Colonic mucosa (tissue), 4 donors: ENCODE measurements around the gene SLC30A2. TPM values are rescaled to one million over a fixed set of nuclear protein-coding genes. Genes with fewer than 3 reads are reported as not detected.

Source experiments
- DNase-seq: peaks from one replicate; pipeline ENCODE4 v3.0.0-alpha.2; 2020
- H3K27ac ChIP-seq: fragments of 200-600 bp; one replicate; pipeline ENCODE4 v1.8.0; 2021
- H3K27me3 ChIP-seq: fragments of 200-600 bp; one replicate; pipeline ENCODE4 v1.8.0; 2021
- H3K36me3 ChIP-seq: fragments of 200-600 bp; one replicate; pipeline ENCODE4 v1.8.0; 2021
- H3K4me1 ChIP-seq: fragments of 200-600 bp; one replicate; pipeline ENCODE4 v1.8.0; 2021; ENCODE audit warnings: mild to moderate bottlenecking
- H3K4me3 ChIP-seq: fragments of 200-600 bp; one replicate; pipeline ENCODE4 v1.8.0; 2021
- H3K9ac ChIP-seq, 2 donors: one replicate each; pipeline ENCODE4 v1.7.0; 2013; ENCODE audit warnings: control low read depth in 2 of 2, low read depth in 2 of 2, low read length in 2 of 2
- H3K9me3 ChIP-seq: fragments of 200-600 bp; one replicate; pipeline ENCODE4 v1.8.0; 2021
- CTCF ChIP-seq: fragments of 200-600 bp; IDR thresholded peaks from one replicate; pipeline ENCODE4 v1.8.0; 2022; ENCODE audit warnings: antibody characterized with exemption, mild to moderate bottlenecking
- intact Hi-C: fragments of 100-400 bp; cut with DNase I; formaldehyde crosslinking; loops from one replicate; pipeline ENCODE4 v1.14.1; 2022
- total RNA-seq, 2 donors: library from RNA; stranded (reverse); fragmentation: NEBNext Ultra II Directional in 1 of 2; extraction: Animal tissue kit (Norgen Biotek cat#: 25700) in 1 of 2; gene quantifications; one replicate each; pipeline ENCODE4 v1.2.1, GENCODE V29; 2021
- donor health status: healthy.
- donor health status: DM: no; HTN: no; CAD: no.
- donor health status: DM: no; HTN: no; CAD: no.

The SLC30A2 gene
- total RNA-seq, 2 donors from 2014 or later: 0.27 to 0.42 TPM

GRCh38 chr1:26016258-26016952 is 29.5 kb downstream of the SLC30A2 start:
- H3K36me3 ChIP-seq: no peaks in the 10 kb centered on the region
- no peak overlapping the region for H3K27ac ChIP-seq
- H3K9ac ChIP-seq: no peak overlapping the region
- no peak for TF ChIP-seq CTCF
- no peaks in the 10 kb centered on the region for H3K4me1 ChIP-seq
- intact Hi-C loops: no loop called here
- no peak for DNase-seq
- H3K9me3 ChIP-seq: no peaks in the 10 kb centered on the region
- no peaks in the 10 kb centered on the region for H3K27me3 ChIP-seq
- no peak overlapping the region for H3K4me3 ChIP-seq

GRCh38 chr1:26015358-26015757 is 30.6 kb downstream of the SLC30A2 start:
- H3K27me3 ChIP-seq: no peaks in the 10 kb centered on the region

GRCh38 chr1:26014179-26014578 is 31.7 kb downstream of the SLC30A2 start:
- DNase-seq: no peak
- H3K36me3 ChIP-seq: no peaks in the 10 kb centered on the region
- intact Hi-C loops: no loop called here
- no peaks in the 10 kb centered on the region for H3K9me3 ChIP-seq
- no peak for TF ChIP-seq CTCF
- no peaks in the 10 kb centered on the region for H3K4me1 ChIP-seq
- H3K9ac ChIP-seq: no peak overlapping the region
- no peak overlapping the region for H3K27ac ChIP-seq
- H3K27me3 ChIP-seq: no peaks in the 10 kb centered on the region
- no peak overlapping the region for H3K4me3 ChIP-seq

More at GRCh38 chr1:26015358-26015757, 30.6 kb downstream of the SLC30A2 start:
- no peak for TF ChIP-seq CTCF
- H3K9ac ChIP-seq: no peak overlapping the region
- H3K4me3 ChIP-seq: no peak overlapping the region
- intact Hi-C loops: no loop called here
- no peak overlapping the region for H3K27ac ChIP-seq
- H3K36me3 ChIP-seq: no peaks in the 10 kb centered on the region
- H3K9me3 ChIP-seq: no peaks in the 10 kb centered on the region
- DNase-seq: no peak
- no peaks in the 10 kb centered on the region for H3K4me1 ChIP-seq

- H3K4me3 ChIP-seq: no peak overlapping the region
- H3K4me1 ChIP-seq: no peaks in the 10 kb centered on the region
- H3K27ac ChIP-seq: no peak overlapping the region
- no peaks in the 10 kb centered on the region for H3K36me3 ChIP-seq
- no peak for DNase-seq
- H3K9ac ChIP-seq: no peak overlapping the region
- intact Hi-C loops: no loop called here
- no peaks in the 10 kb centered on the region for H3K27me3 ChIP-seq
- TF ChIP-seq CTCF: no peak
- no peaks in the 10 kb centered on the region for H3K9me3 ChIP-seq
These were observed 33.1 kb downstream of the SLC30A2 start for GRCh38 chr1:26012864-26013263.

- intact Hi-C loops: no loop called here
These were observed 35.1 kb downstream of the SLC30A2 start for GRCh38 chr1:26010825-26011224.

More at GRCh38 chr1:26010825-26011224, 35.1 kb downstream of the SLC30A2 start:
- no peaks in the 10 kb centered on the region for H3K27me3 ChIP-seq
- H3K36me3 ChIP-seq: no peaks in the 10 kb centered on the region
- H3K27ac ChIP-seq: no peak overlapping the region
- no peaks in the 10 kb centered on the region for H3K9me3 ChIP-seq
- TF ChIP-seq CTCF: no peak
- no peaks in the 10 kb centered on the region for H3K4me1 ChIP-seq
- no peak overlapping the region for H3K4me3 ChIP-seq
- H3K9ac ChIP-seq: no peak overlapping the region
- no peak for DNase-seq
